WTC11 (cell line): ENCODE data around the gene IVD. TPM values are rescaled to one million over a fixed set of nuclear protein-coding genes. Genes with fewer than 3 reads are reported as not detected.

ENCODE experiments used
- ATAC-seq: fragments of 200-7000 bp; cut with Tn5 transposase; 2 replicates; pipeline ENCODE4 v1.10.0; 2021; ENCODE audit warnings: mild to moderate bottlenecking, moderate library complexity
- CTCF ChIA-PET: fragments of 300-600 bp; sonication (Branson Sonifier 250); formaldehyde crosslinking; loops from one replicate; lab custom pipeline; 2021; ENCODE audit warnings: antibody characterized with exemption; lab: Charles Lee
- POLR2A ChIA-PET: fragments of 350-600 bp; sonication (Branson Sonifier 250); formaldehyde crosslinking; loops from one replicate; lab custom pipeline; 2021; ENCODE audit warnings: antibody characterized with exemption; lab: Charles Lee
- DNase-seq: peaks from one replicate; pipeline ENCODE4 v3.0.0; 2021; ENCODE audit warnings: low spot score
- H3K27ac Mint-ChIP-seq: 2 replicates; pipeline ENCODE4 v1.8.0; 2021; ENCODE audit warnings: mixed read lengths
- H3K27me3 Mint-ChIP-seq: 2 replicates; pipeline ENCODE4 v1.8.0; 2021; ENCODE audit warnings: low read depth, mild to moderate bottlenecking, moderate library complexity, mixed read lengths
- H3K36me3 Mint-ChIP-seq: 2 replicates; pipeline ENCODE4 v1.8.0; 2021; ENCODE audit warnings: mixed read lengths
- H3K4me1 Mint-ChIP-seq: 2 replicates; pipeline ENCODE4 v1.8.0; 2022; ENCODE audit warnings: mixed read lengths
- H3K4me3 Mint-ChIP-seq: 2 replicates; pipeline ENCODE4 v1.8.0; 2021; ENCODE audit warnings: mild to moderate bottlenecking, moderate library complexity, mixed read lengths
- H3K9me3 Mint-ChIP-seq: 2 replicates; pipeline ENCODE4 v1.8.0; 2021; ENCODE audit warnings: mixed read lengths
- CREB1 ChIP-seq: sonication (generic); formaldehyde crosslinking; IDR thresholded peaks from 2 replicates; pipeline ENCODE4 v1.8.0; 2023; ENCODE audit warnings: mild to moderate bottlenecking, missing genetic modification reagents
- E2F1 ChIP-seq: sonication (generic); formaldehyde crosslinking; IDR thresholded peaks from 2 replicates; pipeline ENCODE4 v1.8.0; 2022; ENCODE audit warnings: mild to moderate bottlenecking, missing genetic modification reagents
- ETV6 ChIP-seq: sonication (generic); formaldehyde crosslinking; IDR thresholded peaks from 2 replicates; pipeline ENCODE4 v1.8.1; 2022; ENCODE audit warnings: mild to moderate bottlenecking, missing genetic modification reagents
- HMGXB4 ChIP-seq: sonication (generic); formaldehyde crosslinking; IDR thresholded peaks from 2 replicates; pipeline ENCODE4 v1.8.1; 2023; ENCODE audit warnings: mild to moderate bottlenecking, moderate library complexity, missing genetic modification reagents
- IRF1 ChIP-seq: sonication (generic); formaldehyde crosslinking; IDR thresholded peaks from 2 replicates; pipeline ENCODE4 v1.8.0; 2023; ENCODE audit warnings: missing genetic modification reagents
- IRF2 ChIP-seq: sonication (generic); formaldehyde crosslinking; IDR thresholded peaks from 2 replicates; pipeline ENCODE4 v1.8.0; 2022; ENCODE audit warnings: low read depth, missing genetic modification reagents, borderline replicate concordance
- MXD4 ChIP-seq: fragments of 250-450 bp; sonication (Bioruptor Pico); IDR thresholded peaks from 2 replicates; pipeline ENCODE4 v1.8.0; 2021; ENCODE audit warnings: mild to moderate bottlenecking, moderate library complexity, borderline replicate concordance
- NFATC4 ChIP-seq: fragments of 250-450 bp; sonication (Bioruptor Pico); IDR thresholded peaks from 2 replicates; pipeline ENCODE4 v1.9.0; 2021; ENCODE audit warnings: mild to moderate bottlenecking
- NFYB ChIP-seq: sonication (generic); formaldehyde crosslinking; conservative IDR thresholded peaks from 2 replicates; pipeline ENCODE4 v1.8.0; 2022; ENCODE audit warnings: low read depth, missing genetic modification reagents
- NR2C2 ChIP-seq: sonication (generic); formaldehyde crosslinking; IDR thresholded peaks from 2 replicates; pipeline ENCODE4 v1.8.0; 2022; ENCODE audit warnings: mild to moderate bottlenecking, missing genetic modification reagents
- RORB ChIP-seq: fragments of 250-450 bp; sonication (Bioruptor Pico); IDR thresholded peaks from 2 replicates; pipeline ENCODE4 v1.9.0; 2021; ENCODE audit warnings: mild to moderate bottlenecking
- SMAD4 ChIP-seq: sonication (generic); formaldehyde crosslinking; IDR thresholded peaks from 2 replicates; pipeline ENCODE4 v1.8.0; 2022; ENCODE audit warnings: mild to moderate bottlenecking, missing genetic modification reagents
- SOX15 ChIP-seq: fragments of 250-450 bp; sonication (Bioruptor Pico); IDR thresholded peaks from 2 replicates; pipeline ENCODE4 v1.9.0; 2021; ENCODE audit warnings: mild to moderate bottlenecking
- STAT6 ChIP-seq: sonication (generic); formaldehyde crosslinking; conservative IDR thresholded peaks from 2 replicates; pipeline ENCODE4 v1.8.1; 2023; ENCODE audit warnings: mild to moderate bottlenecking, low read depth, missing genetic modification reagents, moderate library complexity
- TCF7 ChIP-seq: sonication (generic); formaldehyde crosslinking; IDR thresholded peaks from 2 replicates; pipeline ENCODE4 v1.8.0; 2022; ENCODE audit warnings: mild to moderate bottlenecking, low read depth, missing genetic modification reagents, moderate library complexity
- TEAD1 ChIP-seq: sonication (generic); formaldehyde crosslinking; IDR thresholded peaks from 2 replicates; pipeline ENCODE4 v1.8.0; 2022; ENCODE audit warnings: mild to moderate bottlenecking, missing genetic modification reagents
- ZNF671 ChIP-seq: fragments of 250-450 bp; sonication (Bioruptor Pico); IDR thresholded peaks from 2 replicates; pipeline ENCODE4 v1.8.0; 2021; ENCODE audit warnings: mild to moderate bottlenecking
- total RNA-seq: library from RNA; stranded (reverse); gene quantifications from 3 replicates; pipeline ENCODE4 v1.2.3, GENCODE V29; 2021
- TF ChIP-seq, protein P1 (sequence below): sonication (generic); formaldehyde crosslinking; IDR thresholded peaks from 2 replicates; pipeline ENCODE4 v1.8.1; 2023; ENCODE audit warnings: mild to moderate bottlenecking, missing genetic modification reagents, moderate library complexity
- TF ChIP-seq, protein P2 (sequence below): sonication (generic); formaldehyde crosslinking; IDR thresholded peaks from 2 replicates; pipeline ENCODE4 v1.8.0; 2023; ENCODE audit warnings: mild to moderate bottlenecking, missing genetic modification reagents
- TF ChIP-seq, protein P3 (sequence below): fragments of 250-450 bp; sonication (Bioruptor Pico); IDR thresholded peaks from 2 replicates; pipeline ENCODE4 v1.9.0; 2021; ENCODE audit warnings: moderate library complexity, mild to moderate bottlenecking, inconsistent platforms, borderline replicate concordance

Gene IVD
- total RNA-seq, 1 experiment from 2014 or later: 96.1 TPM

GRCh38 chr15:40392986-40393948, 12.3 kb upstream of the IVD start (continued):
- TF ChIP-seq, protein P1, sequence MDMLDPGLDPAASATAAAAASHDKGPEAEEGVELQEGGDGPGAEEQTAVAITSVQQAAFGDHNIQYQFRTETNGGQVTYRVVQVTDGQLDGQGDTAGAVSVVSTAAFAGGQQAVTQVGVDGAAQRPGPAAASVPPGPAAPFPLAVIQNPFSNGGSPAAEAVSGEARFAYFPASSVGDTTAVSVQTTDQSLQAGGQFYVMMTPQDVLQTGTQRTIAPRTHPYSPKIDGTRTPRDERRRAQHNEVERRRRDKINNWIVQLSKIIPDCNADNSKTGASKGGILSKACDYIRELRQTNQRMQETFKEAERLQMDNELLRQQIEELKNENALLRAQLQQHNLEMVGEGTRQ (CRISPR knock-in tag): no peak

DNA sequence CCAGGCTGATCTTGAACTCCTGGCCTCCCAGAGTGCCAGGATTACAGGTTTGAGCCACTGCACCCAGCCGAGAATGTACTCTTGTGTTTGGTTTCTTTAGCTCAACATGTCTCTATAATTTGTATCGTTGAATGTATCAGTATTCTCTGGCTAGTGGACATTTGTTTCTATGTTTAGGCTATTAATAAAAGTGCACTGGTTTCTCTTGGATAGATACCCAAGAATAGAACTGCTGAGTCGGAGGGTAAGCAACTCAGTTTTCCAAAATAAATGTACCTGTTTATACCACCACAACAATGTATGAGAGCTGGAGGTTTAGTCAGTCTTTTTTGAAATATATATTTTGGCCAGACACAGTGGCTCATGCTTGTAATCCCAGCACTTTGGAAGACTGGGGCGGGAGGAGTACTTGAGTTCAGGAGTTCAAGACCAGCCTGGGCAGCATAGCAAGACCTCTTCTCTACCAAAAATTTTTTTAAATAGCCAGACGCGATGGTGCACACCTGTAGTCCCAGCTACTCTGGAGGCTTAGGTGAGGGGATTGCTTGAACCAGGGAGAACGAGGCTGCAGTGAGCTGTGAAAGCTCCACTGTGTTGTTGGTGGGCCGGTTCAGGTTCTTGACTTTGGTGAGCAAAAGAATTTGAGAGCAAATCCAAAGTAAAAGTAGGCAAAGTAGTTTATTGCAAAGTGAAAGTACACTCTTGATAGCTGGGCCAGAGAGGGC, 7.7 kb upstream of the IVD start:
- H3K9me3 Mint-ChIP-seq: no peaks in the 10 kb centered on the region; the same call in 1 of the 2 replicates
- H3K27ac Mint-ChIP-seq: no peak overlapping the region
- H3K4me3 Mint-ChIP-seq: no peak overlapping the region
- ATAC-seq (no peak), DNase-seq (no peak)
- TF ChIP-seq TCF7 (CRISPR knock-in tag) (no peak), MXD4 (no peak), SOX15 (CRISPR knock-in tag) (no peak), IRF1 (CRISPR knock-in tag) (no peak), ETV6 (CRISPR knock-in tag) (no peak), TEAD1 (no peak), NR2C2 (CRISPR knock-in tag) (no peak), E2F1 (CRISPR knock-in tag) (no peak), RORB (no peak), CREB1 (CRISPR knock-in tag) (no peak), ZNF671 (no peak), STAT6 (CRISPR knock-in tag) (no peak), NFATC4 (no peak), HMGXB4 (CRISPR knock-in tag) (no peak), NFYB (no peak), SMAD4 (CRISPR knock-in tag) (no peak), IRF2 (no peak)
- TF ChIP-seq, protein P2, sequence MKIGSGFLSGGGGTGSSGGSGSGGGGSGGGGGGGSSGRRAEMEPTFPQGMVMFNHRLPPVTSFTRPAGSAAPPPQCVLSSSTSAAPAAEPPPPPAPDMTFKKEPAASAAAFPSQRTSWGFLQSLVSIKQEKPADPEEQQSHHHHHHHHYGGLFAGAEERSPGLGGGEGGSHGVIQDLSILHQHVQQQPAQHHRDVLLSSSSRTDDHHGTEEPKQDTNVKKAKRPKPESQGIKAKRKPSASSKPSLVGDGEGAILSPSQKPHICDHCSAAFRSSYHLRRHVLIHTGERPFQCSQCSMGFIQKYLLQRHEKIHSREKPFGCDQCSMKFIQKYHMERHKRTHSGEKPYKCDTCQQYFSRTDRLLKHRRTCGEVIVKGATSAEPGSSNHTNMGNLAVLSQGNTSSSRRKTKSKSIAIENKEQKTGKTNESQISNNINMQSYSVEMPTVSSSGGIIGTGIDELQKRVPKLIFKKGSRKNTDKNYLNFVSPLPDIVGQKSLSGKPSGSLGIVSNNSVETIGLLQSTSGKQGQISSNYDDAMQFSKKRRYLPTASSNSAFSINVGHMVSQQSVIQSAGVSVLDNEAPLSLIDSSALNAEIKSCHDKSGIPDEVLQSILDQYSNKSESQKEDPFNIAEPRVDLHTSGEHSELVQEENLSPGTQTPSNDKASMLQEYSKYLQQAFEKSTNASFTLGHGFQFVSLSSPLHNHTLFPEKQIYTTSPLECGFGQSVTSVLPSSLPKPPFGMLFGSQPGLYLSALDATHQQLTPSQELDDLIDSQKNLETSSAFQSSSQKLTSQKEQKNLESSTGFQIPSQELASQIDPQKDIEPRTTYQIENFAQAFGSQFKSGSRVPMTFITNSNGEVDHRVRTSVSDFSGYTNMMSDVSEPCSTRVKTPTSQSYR (CRISPR knock-in tag): no peak
- TF ChIP-seq, protein P3, sequence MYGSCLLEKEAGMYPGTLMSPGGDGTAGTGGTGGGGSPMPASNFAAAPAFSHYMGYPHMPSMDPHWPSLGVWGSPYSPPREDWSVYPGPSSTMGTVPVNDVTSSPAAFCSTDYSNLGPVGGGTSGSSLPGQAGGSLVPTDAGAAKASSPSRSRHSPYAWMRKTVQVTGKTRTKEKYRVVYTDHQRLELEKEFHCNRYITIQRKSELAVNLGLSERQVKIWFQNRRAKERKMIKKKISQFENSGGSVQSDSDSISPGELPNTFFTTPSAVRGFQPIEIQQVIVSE (CRISPR knock-in tag): no peak
- H3K36me3 Mint-ChIP-seq: peaks cover 15% of the 10 kb centered on the region
- no peaks in the 10 kb centered on the region for H3K27me3 Mint-ChIP-seq
- ChIA-PET POLR2A (interaction anchor here (1.4 kb wide), 1 partner anchor 8 kb away, joined by 9 read pairs; the partner anchor contains the start of gene IVD), CTCF (interaction anchor here (0.7 to 1.6 kb wide), 8 partner anchors 8 to 119 kb away, joined by 3 to 10 read pairs (median 6); partner anchors contain the start of gene IVD)
- no peaks in the 10 kb centered on the region for H3K4me1 Mint-ChIP-seq
